Adipocyte (in vitro differentiated cells): ENCODE results near the gene EFS.

Experiments used
- DNase-seq: peaks from one replicate; pipeline ENCODE4 v3.0.0-alpha.2; 2015; ENCODE audit warnings: low read depth
- H3K27me3 ChIP-seq: replicated peaks from 2 replicates; pipeline ENCODE4 v1.7.0; 2013; ENCODE audit warnings: mild to moderate bottlenecking, low read length, moderate library complexity; ENCODE audit not compliant: control insufficient read depth, insufficient read depth
- H3K36me3 ChIP-seq: 2 replicates; pipeline ENCODE4 v1.7.0; 2013; ENCODE audit warnings: low read length, mild to moderate bottlenecking, moderate library complexity; ENCODE audit not compliant: control insufficient read depth, insufficient read depth, severe bottlenecking
- H3K4me1 ChIP-seq: 2 replicates; pipeline ENCODE4 v1.7.0; 2013; ENCODE audit warnings: mild to moderate bottlenecking, low read length, moderate library complexity; ENCODE audit not compliant: control insufficient read depth, insufficient read depth
- H3K4me3 ChIP-seq: 2 replicates; pipeline ENCODE4 v1.7.0; 2013; ENCODE audit warnings: mild to moderate bottlenecking, low read length, moderate library complexity
- H3K9ac ChIP-seq: 2 replicates; pipeline ENCODE4 v1.7.0; 2013; ENCODE audit warnings: mild to moderate bottlenecking, low read length, moderate library complexity
- H3K9me3 ChIP-seq: 2 replicates; pipeline ENCODE4 v1.7.0; 2013; ENCODE audit warnings: mild to moderate bottlenecking, low read length, moderate library complexity; ENCODE audit not compliant: control insufficient read depth

The EFS gene

GRCh38 chr14:23365036-23365731, at the start of gene EFS:
Gene EFS, minus strand, starts transcription at chr14:23365172. Its CDS starts 147 bp downstream, at chr14:23365025.
- H3K9ac ChIP-seq: peak within 1 kb of the TSS; percentile 75
- H3K4me3 ChIP-seq: peak within 1 kb of the TSS; percentile 56
- no peaks in the 10 kb centered on the region for H3K9me3 ChIP-seq
- peaks cover 27% of the 10 kb centered on the region for H3K27me3 ChIP-seq
- peak; percentile 71 for DNase-seq
- no peaks in the 10 kb centered on the region for H3K4me1 ChIP-seq
- no peaks in the 10 kb centered on the region for H3K36me3 ChIP-seq

- Histone ChIP-seq H3K27me3 (peaks cover 42% of the 10 kb centered on the region), H3K36me3 (no peaks in the 10 kb centered on the region), H3K4me1 (no peaks in the 10 kb centered on the region), H3K4me3 (no peak overlapping the region), H3K9me3 (no peaks in the 10 kb centered on the region), H3K9ac (no peak overlapping the region)
- no peak for DNase-seq
Measured at GRCh38 chr14:23414254-23414653, 49.3 kb upstream of the EFS start.

GRCh38 chr14:23413681-23414080, 48.7 kb upstream of the EFS start:
- no peaks in the 10 kb centered on the region for H3K9me3 ChIP-seq
- H3K4me3 ChIP-seq: no peak overlapping the region
- H3K9ac ChIP-seq: no peak overlapping the region
- peaks cover 36% of the 10 kb centered on the region for H3K27me3 ChIP-seq
- H3K36me3 ChIP-seq: no peaks in the 10 kb centered on the region
- no peak for DNase-seq
- no peaks in the 10 kb centered on the region for H3K4me1 ChIP-seq

- Histone ChIP-seq H3K4me1 (no peaks in the 10 kb centered on the region), H3K4me3 (no peak overlapping the region), H3K9ac (no peak overlapping the region), H3K36me3 (no peaks in the 10 kb centered on the region), H3K9me3 (no peaks in the 10 kb centered on the region), H3K27me3 (peaks cover 34% of the 10 kb centered on the region)
- no peak for DNase-seq
Measured at GRCh38 chr14:23411563-23412525, 46.9 kb upstream of the EFS start.

GRCh38 chr14:23409966-23410635, 45.1 kb upstream of the EFS start:
- Histone ChIP-seq H3K36me3 (no peaks in the 10 kb centered on the region), H3K9me3 (no peaks in the 10 kb centered on the region), H3K9ac (no peak overlapping the region), H3K4me1 (no peaks in the 10 kb centered on the region), H3K4me3 (no peak overlapping the region), H3K27me3 (peaks cover 40% of the 10 kb centered on the region)
- DNase-seq: no peak

- H3K4me3 ChIP-seq: no peak overlapping the region
- H3K4me1 ChIP-seq: no peaks in the 10 kb centered on the region
Measured at GRCh38 chr14:23409475-23409874, 44.5 kb upstream of the EFS start.

GRCh38 chr14:23408307-23408630, 43.3 kb upstream of the EFS start:
- Histone ChIP-seq H3K9ac (no peak overlapping the region), H3K27me3 (peaks cover 53% of the 10 kb centered on the region)
- DNase-seq: no peak

More at GRCh38 chr14:23409475-23409874, 44.5 kb upstream of the EFS start:
- DNase-seq: no peak
- no peaks in the 10 kb centered on the region for H3K9me3 ChIP-seq
- no peak overlapping the region for H3K9ac ChIP-seq
- peaks cover 45% of the 10 kb centered on the region for H3K27me3 ChIP-seq
- H3K36me3 ChIP-seq: no peaks in the 10 kb centered on the region

GRCh38 chr14:23407516-23408306, 42.7 kb upstream of the EFS start, which contains the start of gene MYH6:
Gene MYH6, minus strand, starts transcription at chr14:23408273. Its CDS starts 1,050 bp downstream, at chr14:23407223.
- Histone ChIP-seq H3K27me3 (peaks cover 50% of the 10 kb centered on the region), H3K4me3 (no peak within 1 kb of the TSS), H3K9ac (no peak within 1 kb of the TSS), H3K4me1 (no peaks in the 10 kb centered on the region), H3K9me3 (no peaks in the 10 kb centered on the region), H3K36me3 (no peaks in the 10 kb centered on the region)
- DNase-seq: no peak

More at GRCh38 chr14:23408307-23408630, 43.3 kb upstream of the EFS start:
- no peaks in the 10 kb centered on the region for H3K4me1 ChIP-seq
- H3K36me3 ChIP-seq: no peaks in the 10 kb centered on the region
- H3K9me3 ChIP-seq: no peaks in the 10 kb centered on the region
- no peak overlapping the region for H3K4me3 ChIP-seq

GRCh38 chr14:23406725-23407355, 41.9 kb upstream of the EFS start:
- peaks cover 46% of the 10 kb centered on the region for H3K27me3 ChIP-seq
- H3K9ac ChIP-seq: no peak overlapping the region
- DNase-seq: no peak
- no peaks in the 10 kb centered on the region for H3K36me3 ChIP-seq
- no peaks in the 10 kb centered on the region for H3K9me3 ChIP-seq
- no peaks in the 10 kb centered on the region for H3K4me1 ChIP-seq
- no peak overlapping the region for H3K4me3 ChIP-seq

- Histone ChIP-seq H3K9me3 (no peaks in the 10 kb centered on the region), H3K27me3 (peaks cover 43% of the 10 kb centered on the region), H3K4me3 (no peak overlapping the region), H3K4me1 (no peaks in the 10 kb centered on the region), H3K36me3 (no peaks in the 10 kb centered on the region), H3K9ac (no peak overlapping the region)
- DNase-seq: no peak
Measured at GRCh38 chr14:23406244-23406643, 41.3 kb upstream of the EFS start.
